Activated naive CD4-positive, alpha-beta T cell treated with Interleukin-2 at 50 U/mL for 16 hours (primary cell): ENCODE measurements around the gene KRT8.
"Not testable (repeated sequence)": the region's sequence is repeated elsewhere in the genome, so short reads cannot be mapped to it uniquely, and the experiment has no call there.

ENCODE experiments used
- DNase-seq: peaks from one replicate; pipeline ENCODE4 v3.0.0-alpha.2; 2020

KRT8 gene

GRCh38 chr12:52900896-52901714, 3.8 kb downstream of the KRT8 start:
- no peak for DNase-seq

GRCh38 chr12:52900166-52900895, 4.5 kb downstream of the KRT8 start:
- DNase-seq, result no peak

GRCh38 chr12:52899338-52900035, 5.4 kb downstream of the KRT8 start:
- DNase-seq, result no peak

GRCh38 chr12:52896190-52897100, 8.4 kb downstream of the KRT8 start:
- no peak for DNase-seq

- no peak for DNase-seq
Measured at GRCh38 chr12:52895726-52896189, 9.1 kb downstream of the KRT8 start.

GRCh38 chr12:52892974-52893373, 11.9 kb downstream of the KRT8 start:
- DNase-seq, result no peak

GRCh38 chr12:52892207-52892852, 12.5 kb downstream of the KRT8 start:
- no peak for DNase-seq

- DNase-seq, result no peak
Measured at GRCh38 chr12:52891044-52891443, 13.8 kb downstream of the KRT8 start.

GRCh38 chr12:52890417-52890816, 14.5 kb downstream of the KRT8 start:
- DNase-seq, result no peak

- peak; percentile 81 for DNase-seq
Measured at GRCh38 chr12:52884526-52885293, 20.2 kb downstream of the KRT8 start.

GRCh38 chr12:52880499-52880898, 24.4 kb downstream of the KRT8 start:
- DNase-seq, result not testable (repeated sequence)

GRCh38 chr12:52879394-52880351, 25.2 kb downstream of the KRT8 start:
- DNase-seq, result peak; percentile 74

- no peak for DNase-seq
Measured at GRCh38 chr12:52878507-52879393, 26.1 kb downstream of the KRT8 start.

- DNase-seq, result no peak
Measured at GRCh38 chr12:52877242-52877641, 27.6 kb downstream of the KRT8 start.

- no peak for DNase-seq
Measured at GRCh38 chr12:52876372-52876771, 28.5 kb downstream of the KRT8 start.

- no peak for DNase-seq
Measured at GRCh38 chr12:52874573-52875435, 30.1 kb downstream of the KRT8 start.

GRCh38 chr12:52873832-52874572, 30.9 kb downstream of the KRT8 start:
- peak; percentile 61 for DNase-seq
